Measurements from ENCODE around the gene NELFA. TPM values are rescaled to one million over a fixed set of nuclear protein-coding genes. Genes with fewer than 3 reads are reported as not detected.

The NELFA gene
- total RNA-seq, 1 donor from 2014 or later = 21.8 TPM

- DNase-seq (ENCODE audit: extremely low read depth, low read depth, low spot score) = no peak
Measured at GRCh38 chr4:1968686-1969295, 40.0 kb downstream of the NELFA start.

GRCh38 chr4:1967512-1968149, 41.1 kb downstream of the NELFA start:
- no peak for DNase-seq (ENCODE audit: extremely low read depth, low read depth, low spot score)

GRCh38 chr4:1964971-1965370, 43.8 kb downstream of the NELFA start:
- DNase-seq (ENCODE audit: extremely low read depth, low read depth, low spot score) = no peak

DNA sequence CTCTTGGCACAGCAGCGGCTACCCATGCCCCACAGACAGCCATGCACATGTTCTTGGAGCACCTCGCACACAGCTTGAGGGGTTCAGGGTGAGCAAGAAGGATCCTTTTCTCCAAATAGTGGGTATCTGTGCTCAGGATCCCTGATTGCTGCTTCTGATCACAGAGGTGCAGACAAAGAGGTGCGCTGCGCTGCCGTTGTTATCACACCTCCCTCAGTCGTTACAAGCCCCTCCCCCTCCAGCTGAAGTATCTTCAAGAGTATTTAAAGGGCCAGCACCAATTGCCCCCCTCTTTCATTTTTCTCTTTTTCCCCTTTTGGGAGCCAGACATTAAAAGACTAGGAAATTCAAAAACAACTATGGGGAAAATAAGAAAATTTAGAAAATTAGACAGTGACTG, 44.3 kb downstream of the NELFA start:
- DNase-seq (ENCODE audit: extremely low read depth, low read depth, low spot score) = no peak

- DNase-seq (ENCODE audit: extremely low read depth, low read depth, low spot score) = no peak
Measured at GRCh38 chr4:1962980-1963379, 45.8 kb downstream of the NELFA start.

DNA sequence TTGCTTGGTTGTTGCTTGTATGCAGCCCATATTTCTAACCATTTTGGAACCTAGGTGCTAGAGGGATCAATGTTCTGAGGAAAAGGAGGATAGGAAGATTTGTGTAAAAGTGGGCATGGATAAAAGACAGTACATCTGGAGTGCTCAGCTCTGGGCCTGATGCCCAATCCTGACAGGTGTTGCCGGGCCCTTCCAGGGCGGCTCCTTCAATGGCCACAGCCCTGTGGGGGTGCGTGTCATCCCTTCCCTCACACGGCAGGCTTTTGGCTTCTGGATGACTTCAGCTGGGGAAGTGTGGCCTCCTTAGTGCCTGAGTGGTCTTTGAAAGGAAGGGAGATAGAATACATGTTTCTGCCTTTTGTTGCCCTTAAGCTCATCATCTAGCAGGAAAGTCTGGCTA, 47.2 kb downstream of the NELFA start:
- no peak for DNase-seq (ENCODE audit: extremely low read depth, low read depth, low spot score)

DNA sequence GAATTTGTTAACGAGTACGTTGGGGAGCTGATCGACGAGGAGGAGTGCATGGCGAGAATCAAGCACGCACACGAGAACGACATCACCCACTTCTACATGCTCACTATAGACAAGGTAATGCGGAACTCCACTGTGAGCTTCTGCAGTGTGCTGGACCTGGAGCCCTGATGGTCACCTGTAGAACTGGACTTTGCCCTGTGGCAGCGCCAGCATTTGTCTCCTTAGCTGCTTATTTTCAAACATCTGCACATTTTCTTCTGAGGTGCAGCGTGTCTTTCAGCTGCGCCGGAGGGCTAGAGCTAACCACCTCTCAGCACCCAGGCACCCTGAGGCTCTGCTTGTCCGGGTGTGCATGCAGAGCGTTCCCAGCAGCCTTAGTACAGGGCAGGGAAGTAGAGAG, 47.7 kb downstream of the NELFA start:
- DNase-seq (ENCODE audit: extremely low read depth, low read depth, low spot score) = no peak

GRCh38 chr4:1960170-1960825, 48.5 kb downstream of the NELFA start:
- no peak for DNase-seq (ENCODE audit: extremely low read depth, low read depth, low spot score)

DNA sequence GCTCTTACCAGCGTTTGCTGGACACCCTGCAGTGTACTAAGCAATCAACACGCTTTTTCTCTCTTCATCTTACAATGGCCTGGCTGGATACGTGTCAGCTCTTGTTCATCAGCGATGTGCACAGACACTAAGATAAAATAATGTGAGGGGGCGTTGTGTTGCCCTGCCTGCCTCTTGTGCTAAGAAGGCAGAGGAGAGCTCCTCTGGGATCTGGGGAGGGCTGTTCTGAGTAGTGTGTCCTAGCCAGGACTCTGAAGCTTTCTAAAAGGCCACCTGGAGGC, 49.7 kb downstream of the NELFA start:
- DNase-seq (ENCODE audit: extremely low read depth, low read depth, low spot score) = no peak

GRCh38 chr4:1958276-1959103, 50.3 kb downstream of the NELFA start:
- DNase-seq (ENCODE audit: extremely low read depth, low read depth, low spot score) = no peak

DNA sequence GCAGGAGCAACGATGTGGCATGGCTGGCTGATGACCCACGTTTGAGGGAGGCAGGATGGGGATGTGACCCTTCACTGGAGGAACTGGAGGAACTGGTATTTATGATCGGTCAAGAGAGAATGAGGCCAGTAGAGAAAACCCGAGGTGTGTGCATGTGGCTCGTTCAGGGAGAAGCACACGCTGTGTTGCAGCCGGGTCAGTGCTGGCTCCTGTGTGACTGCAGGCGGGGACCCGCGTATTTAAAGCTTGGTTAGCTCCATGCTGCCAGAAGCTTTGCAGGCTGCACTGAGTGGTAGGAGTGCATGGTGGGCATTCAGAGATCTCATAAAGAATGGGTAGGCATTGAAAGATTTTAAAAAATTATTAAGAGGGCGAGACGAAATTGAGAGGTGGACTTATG, 52.1 kb downstream of the NELFA start:
- no peak for DNase-seq (ENCODE audit: extremely low read depth, low read depth, low spot score)

- DNase-seq (ENCODE audit: extremely low read depth, low read depth, low spot score) = no peak
Measured at GRCh38 chr4:1953335-1953734, 55.4 kb downstream of the NELFA start.

- no peak for DNase-seq (ENCODE audit: extremely low read depth, low read depth, low spot score)
Measured at GRCh38 chr4:1952719-1953118, 56.1 kb downstream of the NELFA start.

- DNase-seq (ENCODE audit: extremely low read depth, low read depth, low spot score) = no peak
Measured at GRCh38 chr4:1952058-1952700, 56.6 kb downstream of the NELFA start.

DNA sequence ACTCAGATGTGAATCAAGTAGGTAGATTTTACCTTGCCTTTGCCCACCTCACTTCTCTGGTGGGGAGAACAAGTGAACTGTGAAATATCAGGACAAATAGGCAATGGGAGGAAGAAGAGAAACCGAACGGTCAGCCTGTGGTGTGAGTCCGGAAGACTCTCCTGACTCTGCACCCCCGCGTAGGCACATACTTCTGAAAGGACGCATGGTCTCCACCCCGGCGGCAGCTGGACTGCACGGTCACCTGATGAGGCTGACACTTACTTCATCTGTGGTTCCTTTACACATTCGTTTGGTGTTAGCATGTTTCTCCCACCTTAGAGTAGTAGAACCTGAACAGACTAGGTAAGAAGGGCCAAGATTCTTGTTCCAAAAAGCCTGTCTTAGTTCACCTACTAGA, 58.4 kb downstream of the NELFA start:
- no peak for DNase-seq (ENCODE audit: extremely low read depth, low read depth, low spot score)

DNA sequence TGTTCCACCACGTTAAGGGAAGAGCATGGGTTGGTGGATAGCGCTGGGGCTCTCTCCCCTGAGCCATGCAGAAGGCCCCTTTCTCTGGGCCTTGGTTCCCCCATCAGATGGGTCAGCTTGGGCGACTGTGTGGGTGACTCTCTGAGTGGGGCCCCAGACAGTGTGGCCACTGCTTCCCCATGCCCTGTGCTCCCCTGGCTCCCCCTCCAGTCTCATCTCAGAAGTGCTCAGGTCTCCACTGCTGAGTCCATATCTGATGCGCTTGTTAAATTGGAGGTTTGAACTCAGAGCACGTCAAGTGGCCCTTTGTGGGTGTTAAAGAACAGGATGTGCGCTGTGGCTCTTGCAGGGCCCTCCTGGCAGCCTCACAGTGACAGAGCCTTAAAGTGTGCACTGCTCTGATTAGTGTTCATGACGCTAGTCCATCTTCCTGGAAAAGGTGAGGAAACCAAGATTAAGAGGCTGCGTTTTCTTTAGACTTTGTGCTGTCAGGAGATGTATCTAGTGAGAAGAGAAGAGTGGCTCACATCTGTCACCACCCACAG, 59.8 kb downstream of the NELFA start:
- no peak for DNase-seq (ENCODE audit: extremely low read depth, low read depth, low spot score)

GRCh38 chr4:1948232-1948631, 60.5 kb downstream of the NELFA start:
- DNase-seq (ENCODE audit: extremely low read depth, low read depth, low spot score) = no peak

DNA sequence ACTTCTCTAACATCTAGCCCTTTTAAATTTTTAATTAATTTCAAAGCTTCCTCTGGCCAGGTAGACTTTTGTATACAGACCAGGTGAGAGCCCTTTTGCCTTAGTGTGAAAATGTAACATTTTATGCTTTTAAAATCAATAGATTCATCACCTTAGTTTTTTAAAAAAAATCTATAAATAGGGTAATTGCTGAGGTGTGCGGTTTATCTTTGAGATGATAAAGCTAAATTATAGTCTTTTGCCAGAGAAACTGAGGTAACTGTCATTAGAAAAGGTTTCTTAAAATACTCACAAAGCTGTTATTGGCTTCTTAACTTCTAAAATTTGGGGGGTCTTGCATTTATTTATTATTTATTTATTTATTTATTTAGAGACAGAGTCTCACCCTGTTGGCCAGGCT, 62.9 kb downstream of the NELFA start:
- no peak for DNase-seq (ENCODE audit: extremely low read depth, low read depth, low spot score)

GRCh38 chr4:1945124-1945895, 63.5 kb downstream of the NELFA start:
- no peak for DNase-seq (ENCODE audit: extremely low read depth, low read depth, low spot score)

DNA sequence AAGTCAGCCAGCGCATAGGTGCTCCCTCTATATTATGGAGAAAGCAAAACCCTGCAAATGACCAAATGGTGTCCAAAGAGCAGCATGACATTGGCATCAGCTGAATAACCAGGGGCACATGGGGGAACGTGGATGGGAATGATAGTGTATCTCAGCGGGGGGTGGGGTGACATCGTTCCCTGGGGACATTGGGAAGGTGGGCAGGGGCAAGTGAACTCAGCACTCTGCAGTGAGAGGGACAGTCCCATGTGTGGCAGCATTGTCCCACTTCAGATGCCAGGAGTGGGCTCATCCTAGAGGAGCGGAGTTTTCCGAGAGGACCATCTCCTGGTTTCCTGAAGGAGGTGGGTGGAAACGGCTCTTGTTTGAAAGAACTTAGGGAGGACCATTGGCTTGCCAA, 64.8 kb downstream of the NELFA start:
- no peak for DNase-seq (ENCODE audit: extremely low read depth, low read depth, low spot score)

All from glomerular endothelial cell (primary cell).